GM21447 (cell line): ENCODE data around the gene MPIG6B.

Source experiments
- ATAC-seq: cut with Tn5 transposase; IDR thresholded peaks from one replicate; pipeline ENCODE4 v1.9.1; 2021; ENCODE audit not compliant: unreplicated experiment

Gene MPIG6B

DNA sequence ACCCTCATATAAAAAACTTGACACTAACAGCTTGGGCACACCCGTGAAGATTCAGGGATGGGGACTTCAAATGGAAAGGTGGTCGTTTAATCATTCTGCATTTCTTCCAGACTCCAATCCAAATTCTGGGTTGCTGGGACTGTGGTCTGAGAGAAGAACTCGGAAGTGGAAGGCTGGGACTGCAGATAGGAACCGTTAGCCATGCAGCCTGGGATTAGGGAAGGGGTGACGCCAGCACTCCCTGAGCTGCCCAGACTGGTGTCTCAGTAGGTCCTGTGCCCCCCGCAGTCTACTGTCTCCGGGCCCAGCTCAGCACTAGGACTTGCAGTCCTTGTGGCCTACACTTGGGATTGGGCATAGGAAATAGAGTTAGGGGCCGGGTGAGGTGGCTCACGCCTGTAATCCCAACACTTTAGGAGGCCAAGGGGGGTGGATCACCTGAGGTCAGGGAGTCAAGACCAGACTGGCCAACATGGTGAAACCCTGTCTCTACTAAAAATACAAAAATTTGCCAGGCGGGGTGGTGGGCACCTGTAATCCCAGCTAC lies 13.7 kb downstream of the MPIG6B start:
- no peak for ATAC-seq

DNA sequence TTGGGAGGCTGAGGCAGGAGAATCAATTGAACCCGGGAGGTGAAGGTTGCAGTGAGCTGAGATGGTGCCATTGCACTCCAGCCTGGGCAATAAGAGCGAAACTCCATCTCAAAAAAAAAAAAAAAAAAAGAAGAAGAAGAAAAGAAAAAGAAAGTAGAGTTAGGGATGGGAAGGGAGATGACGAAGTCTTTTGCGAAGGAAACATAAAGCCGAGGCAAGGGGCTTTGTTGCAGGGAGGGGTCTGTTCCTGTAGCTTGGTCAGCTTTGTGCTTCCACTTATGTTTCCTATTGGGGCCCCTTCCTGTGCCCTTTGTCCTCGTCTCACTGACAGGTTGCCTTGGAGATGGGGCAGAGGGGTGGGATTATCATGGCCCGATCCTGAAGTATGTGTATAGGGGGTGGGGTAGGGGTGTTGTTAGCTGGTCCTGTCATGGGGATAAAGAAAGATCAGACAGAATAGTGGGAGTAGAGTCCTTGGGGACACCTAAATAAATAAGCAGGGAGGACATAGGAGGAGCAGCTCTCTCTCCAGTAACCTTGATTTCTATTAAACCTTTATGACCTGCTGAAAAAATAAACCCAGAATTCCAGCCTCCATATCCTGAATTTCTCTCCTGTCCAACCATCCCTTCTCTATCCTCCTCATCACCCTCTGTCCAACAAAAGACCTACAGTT lies 14.3 kb downstream of the MPIG6B start:
- ATAC-seq, result no peak

DNA sequence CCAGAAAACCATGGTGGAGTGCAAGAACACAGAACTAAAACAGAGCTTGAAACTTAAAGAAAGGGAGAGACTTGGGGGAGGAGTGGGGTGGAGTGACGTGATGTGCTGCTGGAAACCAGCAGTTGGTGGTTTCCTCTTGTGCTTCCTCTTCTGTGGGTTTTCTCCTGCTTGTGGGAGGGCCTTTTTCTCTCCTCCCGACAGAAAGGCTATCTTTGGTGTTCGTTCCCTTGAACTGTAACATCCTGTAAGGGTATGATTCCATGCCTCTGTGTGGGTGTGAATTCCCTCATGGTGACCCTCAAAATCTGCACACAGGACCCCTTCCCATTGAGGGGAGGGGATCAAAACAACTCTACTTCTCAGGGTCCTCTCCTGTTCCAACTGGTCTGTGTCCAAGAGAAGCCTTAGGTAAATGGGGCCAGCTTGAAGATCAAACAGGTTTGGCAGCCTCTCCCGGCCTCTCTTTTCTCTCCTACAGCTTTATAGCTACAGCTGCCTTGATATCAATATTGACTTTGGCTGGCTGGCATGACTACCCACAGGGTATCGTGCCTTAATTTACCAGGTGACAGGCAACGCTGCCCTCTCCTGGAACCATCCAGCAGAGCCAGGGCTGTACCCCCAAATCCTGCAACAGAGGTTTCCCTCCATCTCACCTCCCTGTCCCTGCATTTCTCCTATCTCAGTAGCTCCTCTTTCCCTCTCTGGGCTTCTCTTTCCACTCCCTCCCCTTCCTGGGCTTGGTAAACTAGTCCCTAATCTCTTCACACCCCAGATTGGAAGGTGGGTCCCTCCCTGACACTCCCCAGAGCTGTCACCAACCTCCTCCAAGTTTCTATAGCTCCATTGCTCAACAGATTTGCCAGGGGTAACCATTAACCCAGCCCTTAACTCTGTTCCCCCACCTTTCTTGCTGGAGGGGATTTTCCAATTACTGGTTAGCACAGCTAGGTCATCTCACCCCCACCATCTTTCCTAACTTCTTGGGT lies 15.1 kb downstream of the MPIG6B start:
- peak; percentile 20 for ATAC-seq

GRCh38 chr6:31739639-31740396 lies 16.6 kb downstream of the MPIG6B start, which contains the start of gene MSH5:
Gene MSH5, plus strand, starts transcription at chr6:31740005. Its CDS starts 462 bp downstream, at chr6:31740467.
- peak; percentile 58 for ATAC-seq

GRCh38 chr6:31740397-31741223 lies 17.4 kb downstream of the MPIG6B start:
- ATAC-seq, result no peak

DNA sequence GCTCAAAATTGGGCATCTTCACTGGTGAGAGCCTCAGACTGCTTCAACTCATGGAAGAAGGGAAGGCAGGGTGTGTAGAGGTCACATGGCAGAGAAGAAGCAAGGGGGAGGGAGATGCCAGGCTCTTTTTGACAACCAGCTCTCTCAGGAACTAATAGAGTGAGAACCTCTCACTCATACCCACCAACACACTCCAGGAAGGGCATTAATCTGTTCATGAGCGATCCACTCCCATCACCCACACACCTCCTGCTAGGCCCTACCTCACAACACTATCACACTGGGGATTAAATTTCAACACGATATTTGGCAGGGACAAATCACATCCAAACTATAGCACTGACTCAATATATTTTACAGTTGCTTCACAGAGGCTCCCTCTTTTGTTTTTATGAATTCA lies 18.6 kb downstream of the MPIG6B start:
- no peak for ATAC-seq

- no peak for ATAC-seq
Observed at GRCh38 chr6:31742894-31743293, 19.7 kb downstream of the MPIG6B start.

DNA sequence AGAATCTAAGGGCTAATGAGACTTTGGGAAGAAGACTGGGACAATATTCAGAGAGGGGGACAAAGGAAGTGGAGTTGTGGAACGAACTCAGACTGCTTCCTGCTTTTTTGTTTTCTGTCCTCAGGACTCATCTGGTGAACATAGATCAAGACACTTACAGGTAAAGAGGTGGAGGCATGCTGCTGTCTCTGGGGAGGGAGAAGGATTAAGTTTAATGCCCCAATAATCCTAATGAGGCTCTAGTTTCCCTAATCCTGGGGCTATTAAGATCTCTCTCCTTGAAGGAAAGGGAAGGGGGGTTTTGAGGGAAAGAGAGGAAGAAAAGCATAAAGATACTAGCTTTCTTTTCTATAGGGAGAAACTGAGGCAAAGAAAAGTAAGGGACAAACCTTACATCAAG lies 21.2 kb downstream of the MPIG6B start:
- no peak for ATAC-seq

DNA sequence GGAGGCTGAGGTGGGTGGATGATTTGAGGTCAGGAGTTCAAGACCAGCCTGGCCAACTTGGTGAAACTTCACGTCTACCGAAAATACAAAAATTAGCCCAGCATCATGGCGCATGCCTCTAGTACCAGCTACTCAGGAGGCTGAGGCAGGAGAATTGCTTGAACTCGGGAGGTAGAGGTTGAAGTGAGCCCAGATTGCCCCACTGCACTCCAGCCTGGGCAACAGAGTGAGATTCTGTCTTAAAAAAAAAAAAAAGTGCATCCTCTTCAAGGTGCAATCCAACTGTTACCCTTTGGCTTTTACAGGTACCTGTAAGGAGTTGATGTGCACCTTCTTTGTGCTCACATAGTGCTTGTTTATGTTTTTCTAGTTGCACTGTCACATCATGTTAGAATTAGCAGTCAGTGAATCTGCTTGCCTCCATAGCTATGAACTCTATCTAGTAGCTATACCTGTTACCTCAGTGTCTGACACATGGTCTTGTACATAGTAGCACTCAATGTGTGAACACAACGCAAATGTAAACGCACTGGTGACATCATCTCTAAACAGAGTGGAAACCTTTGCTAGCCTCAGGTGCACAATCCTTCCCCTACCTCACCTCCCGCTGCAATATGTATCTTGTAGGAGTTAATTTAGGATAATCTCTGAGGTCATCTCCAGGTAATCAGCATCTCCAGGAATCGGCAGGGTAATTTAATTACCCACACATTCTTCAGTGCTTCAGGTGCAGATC lies 26.3 kb downstream of the MPIG6B start:
- ATAC-seq, result no peak

GRCh38 chr6:31750411-31751022 lies 27.3 kb downstream of the MPIG6B start:
- no peak for ATAC-seq

DNA sequence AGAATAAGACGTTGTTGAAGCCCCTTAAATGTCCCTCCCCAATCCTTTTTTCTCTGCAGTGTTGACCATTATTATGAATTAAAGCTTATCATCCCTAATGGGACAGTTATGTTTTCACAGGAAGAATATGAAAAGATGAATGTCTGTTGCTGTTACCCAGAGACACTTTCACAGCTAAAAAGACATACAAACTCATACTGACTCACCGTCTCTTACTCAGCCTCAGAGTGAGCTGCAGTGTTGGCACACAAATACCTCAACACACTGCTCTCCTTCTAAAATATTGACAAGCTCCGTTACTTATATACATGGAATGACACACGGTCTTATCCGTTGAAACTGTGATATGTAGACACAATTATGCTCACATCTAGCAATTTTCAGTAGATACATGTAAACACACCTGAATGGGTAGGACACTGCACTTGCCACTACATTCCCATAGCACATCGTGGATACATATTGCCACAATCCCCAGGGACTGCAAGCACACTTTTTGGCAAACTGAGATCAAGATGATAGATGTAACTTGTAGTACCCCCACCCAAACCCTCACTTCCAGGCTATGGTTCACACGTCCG lies 29.7 kb downstream of the MPIG6B start:
- no peak for ATAC-seq

GRCh38 chr6:31758281-31758680 lies 35.1 kb downstream of the MPIG6B start:
- no peak for ATAC-seq

GRCh38 chr6:31760790-31761189 lies 37.6 kb downstream of the MPIG6B start:
- no peak for ATAC-seq

GRCh38 chr6:31761343-31761742 lies 38.2 kb downstream of the MPIG6B start:
- ATAC-seq, result no peak

DNA sequence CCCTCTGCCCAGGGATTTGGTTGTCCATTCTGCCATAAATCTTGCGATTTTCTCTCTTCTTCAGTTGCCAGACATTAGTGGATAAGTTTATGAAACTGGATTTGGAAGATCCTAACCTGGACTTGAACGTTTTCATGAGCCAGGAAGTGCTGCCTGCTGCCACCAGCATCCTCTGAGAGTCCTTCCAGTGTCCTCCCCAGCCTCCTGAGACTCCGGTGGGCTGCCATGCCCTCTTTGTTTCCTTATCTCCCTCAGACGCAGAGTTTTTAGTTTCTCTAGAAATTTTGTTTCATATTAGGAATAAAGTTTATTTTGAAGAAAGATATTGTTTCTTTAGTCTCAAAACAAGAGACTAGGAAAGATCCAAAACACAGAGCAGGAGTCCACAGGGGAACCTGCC lies 39.2 kb downstream of the MPIG6B start, which contains the start of gene SAPCD1:
Gene SAPCD1 (plus strand): TSS at position 301 of the 400 bp plus-strand sequence. CDS start 399 bp downstream, outside the sequence.
- no peak for ATAC-seq

DNA sequence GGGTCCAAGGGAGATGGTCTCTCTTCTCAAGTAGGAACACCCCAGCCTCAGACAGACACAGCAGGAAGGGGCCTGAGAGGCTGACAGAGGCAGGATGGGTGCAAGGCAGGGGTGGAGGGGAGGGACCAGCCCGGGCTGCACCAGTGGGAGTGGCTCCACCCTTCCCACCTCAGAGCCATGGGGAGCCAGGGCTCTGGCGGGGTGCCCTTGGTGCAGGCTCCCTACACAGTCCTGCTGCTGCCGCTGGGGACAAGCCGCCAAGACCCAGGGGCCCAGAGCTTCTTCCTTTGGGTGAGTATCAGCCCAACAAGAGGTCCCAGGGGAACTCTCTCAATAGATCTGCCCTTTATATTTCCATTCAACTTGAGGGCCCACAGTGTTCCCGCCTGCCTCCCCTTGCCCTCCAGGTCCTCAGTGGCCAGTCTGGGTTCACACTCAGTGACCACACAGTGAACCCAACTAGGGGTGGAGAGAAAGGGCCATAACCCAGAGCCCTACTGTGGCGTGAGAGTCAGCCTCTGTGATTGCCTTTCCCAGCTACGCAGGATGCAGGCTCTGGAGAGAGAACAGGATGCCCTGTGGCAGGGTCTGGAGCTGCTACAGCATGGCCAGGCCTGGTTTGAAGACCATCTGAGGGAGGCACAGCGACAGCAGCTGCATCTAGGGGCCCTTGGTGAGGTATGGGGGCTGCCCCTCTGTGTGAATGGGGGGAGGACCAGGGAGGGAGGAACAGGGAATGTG lies 39.9 kb downstream of the MPIG6B start:
- ATAC-seq, result no peak

- no peak for ATAC-seq
Observed at GRCh38 chr6:31763619-31763940, 40.4 kb downstream of the MPIG6B start.

GRCh38 chr6:31764198-31764597 lies 41.0 kb downstream of the MPIG6B start:
- ATAC-seq, result no peak
